Adrenal gland (tissue), 5 donors: ENCODE results near the gene TMEM51.

Experiments used
- CTCF ChIP-seq, 6 experiments: fragments of 450-650 bp in 4 of 6; fragments of 200-600 bp in 2 of 6; sonication (generic) in 1 of 6; IDR thresholded peaks; 1 replicate in 5 of 6; 2 replicates in 1 of 6; pipeline versions ENCODE4 v1.5.1 to v1.8.0; 2016 to 2021; ENCODE audit warnings: antibody characterized with exemption in 6 of 6, mild to moderate bottlenecking in 2 of 6, moderate library complexity in 1 of 6
- POLR2A ChIP-seq, 2 donors: fragments of 450-650 bp; IDR thresholded peaks; one replicate each; pipeline ENCODE4 v1.6.1; 2017; ENCODE audit warnings: antibody characterized with exemption in 2 of 2, mild to moderate bottlenecking in 2 of 2, moderate library complexity in 1 of 2
- donor health status: DM: no; HTN: no; CAD: no.

GRCh38 chr1:15246960-15247614, 93.5 kb downstream of the TMEM51 start, which contains the start of gene FHAD1:
- TF ChIP-seq CTCF (IDR thresholded peaks at IDR 0.05), result no peak
- no peak for TF ChIP-seq POLR2A (IDR thresholded peaks at IDR 0.05)
